22Rv1 (cell line): Measurements from ENCODE around the gene ZNF394.

Experiments
- CTCF ChIP-seq: fragments of 450-650 bp; IDR thresholded peaks from 2 replicates; pipeline ENCODE4 v1.5.1; 2017; ENCODE audit warnings: mild to moderate bottlenecking
- ZFX ChIP-seq: fragments of 450-650 bp; IDR thresholded peaks from 2 replicates; pipeline ENCODE4 v1.6.1; 2017; ENCODE audit warnings: antibody characterized with exemption, borderline replicate concordance

GRCh38 chr7:99457650-99458493, 42.2 kb downstream of the ZNF394 start:
- TF ChIP-seq CTCF (no peak), ZFX (no peak)
